ENCODE measurements around the gene PSMB9.
"Not testable (repeated sequence)": the region's sequence is repeated elsewhere in the genome, so short reads cannot be mapped to it uniquely, and the experiment has no call there.

Gene PSMB9

GRCh38 chr6:32853541-32854375 lies at the start of gene PSMB9, which contains the start of gene TAP1:
Gene PSMB9, plus strand, starts transcription at chr6:32854192. Its CDS starts 38 bp downstream, at chr6:32854230.
Gene TAP1, minus strand, starts transcription at chr6:32853704. Its CDS starts 68 bp downstream, at chr6:32853636.
- peak; percentile 88 for DNase-seq

GRCh38 chr6:32805404-32805803 lies 48.6 kb upstream of the PSMB9 start:
- DNase-seq: not testable (repeated sequence)

- DNase-seq: no peak
These were observed 46.9 kb upstream of the PSMB9 start for GRCh38 chr6:32807020-32807580.

- DNase-seq: no peak
These were observed 44.8 kb upstream of the PSMB9 start for GRCh38 chr6:32809171-32809570.

GRCh38 chr6:32814145-32814544 lies 39.8 kb upstream of the PSMB9 start:
- no peak for DNase-seq

GRCh38 chr6:32815115-32815514 lies 38.9 kb upstream of the PSMB9 start:
- no peak for DNase-seq

GRCh38 chr6:32815996-32816395 lies 38.0 kb upstream of the PSMB9 start:
- no peak for DNase-seq

- no peak for DNase-seq
These were observed 37.2 kb upstream of the PSMB9 start, which contains the start of gene HLA-DOB for GRCh38 chr6:32816746-32817204. Gene HLA-DOB, minus strand, starts transcription at chr6:32817002. Its CDS starts 51 bp downstream, at chr6:32816951.

- no peak for DNase-seq
These were observed 35.1 kb upstream of the PSMB9 start for GRCh38 chr6:32818867-32819266.

- DNase-seq: no peak
These were observed 34.3 kb upstream of the PSMB9 start for GRCh38 chr6:32819729-32820128.

GRCh38 chr6:32825966-32826365 lies 28.0 kb upstream of the PSMB9 start:
- DNase-seq: no peak

- DNase-seq: no peak
These were observed 27.0 kb upstream of the PSMB9 start for GRCh38 chr6:32827025-32827424.

GRCh38 chr6:32829495-32829894 lies 24.5 kb upstream of the PSMB9 start:
- no peak for DNase-seq

GRCh38 chr6:32830017-32830416 lies 24.0 kb upstream of the PSMB9 start:
- DNase-seq: no peak

- no peak for DNase-seq
These were observed 23.1 kb upstream of the PSMB9 start for GRCh38 chr6:32830936-32831335.

GRCh38 chr6:32832535-32832934 lies 21.5 kb upstream of the PSMB9 start:
- DNase-seq: no peak

GRCh38 chr6:32833664-32834063 lies 20.3 kb upstream of the PSMB9 start:
- DNase-seq: no peak

- no peak for DNase-seq
These were observed 18.7 kb upstream of the PSMB9 start for GRCh38 chr6:32835167-32835893.

- DNase-seq: no peak
These were observed 17.1 kb upstream of the PSMB9 start for GRCh38 chr6:32836873-32837272.

- DNase-seq: no peak
These were observed 16.3 kb upstream of the PSMB9 start for GRCh38 chr6:32837651-32838113.

GRCh38 chr6:32838114-32838958 lies 15.7 kb upstream of the PSMB9 start, which contains the start of gene TAP2:
Gene TAP2, minus strand, starts transcription at chr6:32838739. Its CDS starts 506 bp downstream, at chr6:32838233.
- DNase-seq: peak; percentile 96

- no peak for DNase-seq
These were observed 14.6 kb upstream of the PSMB9 start for GRCh38 chr6:32839356-32839755.
